Mammary epithelial cell (primary cell): ENCODE results near the gene TBL2.

Source experiments
- EZH2 ChIP-seq: IDR thresholded peaks from 2 replicates; pipeline ENCODE4 v1.6.1; 2012; ENCODE audit warnings: low read length, inconsistent platforms, borderline replicate concordance
- TF ChIP-seq, protein P1 (sequence below), 2 donors: IDR thresholded peaks in 1 of 2; conservative IDR thresholded peaks in 1 of 2; 2 replicates each; pipeline ENCODE4 v1.5.1; 2011 to 2012; ENCODE audit warnings: inconsistent platforms in 2 of 2, low read length in 2 of 2, mild to moderate bottlenecking in 2 of 2, control low read depth in 1 of 2, low read depth in 1 of 2; ENCODE audit not compliant: insufficient read depth in 1 of 2; ENCODE audit errors: extremely low read depth in 1 of 2

DNA sequence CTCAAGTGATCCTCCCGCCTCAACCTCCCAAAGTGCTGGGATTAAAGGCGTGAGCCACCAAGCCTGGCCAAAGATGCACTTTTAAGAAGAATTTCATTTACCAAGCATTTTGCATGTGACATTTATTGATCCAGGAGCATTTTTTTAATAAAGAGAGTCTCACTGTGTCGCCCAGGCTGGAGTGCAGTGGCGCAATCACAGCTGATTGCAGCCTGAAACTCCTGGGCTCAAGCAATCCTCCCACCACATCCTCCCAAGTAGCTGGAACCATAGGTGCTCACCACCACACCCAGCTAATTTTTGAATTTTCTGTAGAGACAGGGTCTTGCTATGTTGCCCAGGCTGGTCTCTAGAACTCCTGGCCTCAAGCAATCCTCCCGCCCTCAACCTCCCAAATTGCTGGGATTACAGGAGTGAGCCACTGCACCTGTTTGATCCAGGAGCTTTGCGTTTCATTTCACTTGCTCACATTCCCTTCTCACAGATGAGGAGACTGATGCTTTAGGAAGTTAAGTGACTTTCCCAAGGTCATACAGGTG is 4.4 kb upstream of the TBL2 start:
- TF ChIP-seq, protein P1, sequence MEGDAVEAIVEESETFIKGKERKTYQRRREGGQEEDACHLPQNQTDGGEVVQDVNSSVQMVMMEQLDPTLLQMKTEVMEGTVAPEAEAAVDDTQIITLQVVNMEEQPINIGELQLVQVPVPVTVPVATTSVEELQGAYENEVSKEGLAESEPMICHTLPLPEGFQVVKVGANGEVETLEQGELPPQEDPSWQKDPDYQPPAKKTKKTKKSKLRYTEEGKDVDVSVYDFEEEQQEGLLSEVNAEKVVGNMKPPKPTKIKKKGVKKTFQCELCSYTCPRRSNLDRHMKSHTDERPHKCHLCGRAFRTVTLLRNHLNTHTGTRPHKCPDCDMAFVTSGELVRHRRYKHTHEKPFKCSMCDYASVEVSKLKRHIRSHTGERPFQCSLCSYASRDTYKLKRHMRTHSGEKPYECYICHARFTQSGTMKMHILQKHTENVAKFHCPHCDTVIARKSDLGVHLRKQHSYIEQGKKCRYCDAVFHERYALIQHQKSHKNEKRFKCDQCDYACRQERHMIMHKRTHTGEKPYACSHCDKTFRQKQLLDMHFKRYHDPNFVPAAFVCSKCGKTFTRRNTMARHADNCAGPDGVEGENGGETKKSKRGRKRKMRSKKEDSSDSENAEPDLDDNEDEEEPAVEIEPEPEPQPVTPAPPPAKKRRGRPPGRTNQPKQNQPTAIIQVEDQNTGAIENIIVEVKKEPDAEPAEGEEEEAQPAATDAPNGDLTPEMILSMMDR (conservative IDR thresholded peaks at IDR 0.05 in 1 of 2, IDR thresholded peaks at IDR 0.05 in 1 of 2; ENCODE audit: extremely low read depth in 1 of 2, insufficient read depth in 1 of 2, low read depth in 1 of 2, low read length in 2 of 2) = no peak
- no peak for TF ChIP-seq EZH2
